Activated T-helper 17 cell treated with anti-CD3 and anti-CD28 coated beads, Interleukin-2, amount 50 U/mL, for 72 hours (primary cell): ENCODE data around the gene NTN3. TPM values are rescaled to one million over a fixed set of nuclear protein-coding genes. Genes with fewer than 3 reads are reported as not detected.

ENCODE experiments used
- ATAC-seq: fragments of 150-1000 bp; cut with Tn5 transposase; replicated peaks from 2 replicates; pipeline ENCODE4 v1.10.0; 2021; ENCODE audit warnings: mild to moderate bottlenecking, moderate library complexity
- H3K27ac Mint-ChIP-seq: one replicate; pipeline ENCODE4 v1.8.0; 2022; ENCODE audit warnings: mixed read lengths
- H3K27me3 Mint-ChIP-seq: one replicate; pipeline ENCODE4 v1.8.0; 2022; ENCODE audit warnings: mixed read lengths
- H3K36me3 Mint-ChIP-seq: one replicate; pipeline ENCODE4 v1.8.0; 2022; ENCODE audit warnings: low read depth, mild to moderate bottlenecking, mixed read lengths
- H3K4me1 Mint-ChIP-seq: one replicate; pipeline ENCODE4 v1.8.0; 2022; ENCODE audit warnings: mixed read lengths
- H3K4me3 Mint-ChIP-seq: one replicate; pipeline ENCODE4 v1.8.0; 2022; ENCODE audit warnings: mild to moderate bottlenecking, mixed read lengths
- H3K9me3 Mint-ChIP-seq: one replicate; pipeline ENCODE4 v1.8.0; 2022; ENCODE audit warnings: mixed read lengths
- total RNA-seq, 2 donors: library from RNA; stranded (reverse); gene quantifications; one replicate each; pipeline ENCODE4 v1.2.3, GENCODE V29; 2022

Gene NTN3
- total RNA-seq, 2 donors from 2014 or later, result 0.21 TPM; not detected in 1

DNA sequence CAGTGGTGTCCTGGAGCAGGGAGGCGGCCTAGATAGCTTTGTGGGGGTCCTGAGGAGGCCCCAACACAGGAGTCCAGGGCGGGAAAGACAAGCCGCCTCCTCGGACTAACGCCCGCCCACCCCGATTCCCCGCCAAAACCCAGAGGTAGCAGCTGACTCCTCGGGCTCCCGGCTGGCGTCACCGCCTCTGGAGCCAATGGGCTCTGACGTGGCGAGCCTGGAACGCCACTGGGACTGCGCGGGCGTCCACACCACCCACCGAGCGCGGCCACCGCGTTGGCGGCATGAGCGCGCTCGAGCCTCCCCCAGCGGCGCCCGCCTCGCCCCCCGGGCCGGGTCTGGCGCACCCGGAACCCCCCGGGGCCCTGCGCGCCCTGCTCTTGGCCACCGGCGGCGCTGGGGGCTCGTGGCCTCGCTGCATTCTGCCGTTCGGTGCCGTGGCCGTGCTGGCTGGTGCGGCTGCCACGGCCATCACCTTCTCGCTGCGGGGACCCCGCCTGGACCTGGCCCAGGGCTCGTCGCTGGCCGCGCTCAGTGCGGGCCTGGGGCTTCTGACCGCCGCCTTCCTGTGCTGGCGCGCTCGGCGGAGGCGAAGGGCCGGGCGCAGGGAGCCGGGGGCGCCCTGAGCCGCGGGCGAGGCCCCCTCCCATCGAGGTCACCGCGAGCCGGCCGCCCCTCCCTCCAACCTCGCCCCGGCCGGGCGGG is 3.4 kb upstream of the NTN3 start:
- Mint-ChIP-seq H3K9me3 (no peaks in the 10 kb centered on the region), H3K36me3 (no peaks in the 10 kb centered on the region), H3K27me3 (peaks cover 11% of the 10 kb centered on the region), H3K27ac (no peak overlapping the region), H3K4me3 (peak overlapping the region; percentile 13), H3K4me1 (peaks cover 5% of the 10 kb centered on the region)
- ATAC-seq, result peak; percentile 58

DNA sequence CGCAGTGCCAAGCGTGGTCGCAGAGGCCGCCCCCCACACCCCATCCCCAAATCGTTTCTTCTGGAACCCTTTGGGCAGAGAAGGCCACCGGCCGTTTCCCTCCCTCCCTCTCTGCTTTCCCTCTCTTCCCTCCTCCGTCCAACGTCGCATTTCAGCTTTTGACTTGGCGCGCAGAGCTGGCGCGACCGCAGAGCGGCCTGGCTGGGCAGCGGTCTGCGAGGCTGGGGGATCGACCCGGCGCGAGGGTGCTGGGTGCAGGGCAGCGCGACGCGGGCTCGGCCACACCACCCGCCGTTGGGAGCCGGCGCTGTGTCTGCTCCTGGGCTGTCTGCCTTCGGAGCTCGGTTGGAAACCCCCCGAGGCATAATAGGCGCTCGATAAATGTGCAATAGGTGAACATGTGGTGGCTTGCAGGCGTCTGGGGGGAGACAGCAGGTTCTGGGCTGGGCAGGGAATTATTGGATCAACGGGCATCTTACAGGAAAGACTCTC is 2.8 kb upstream of the NTN3 start:
- peak; percentile 31 for ATAC-seq
- Mint-ChIP-seq H3K4me1 (peaks cover 5% of the 10 kb centered on the region), H3K36me3 (no peaks in the 10 kb centered on the region), H3K27ac (no peak overlapping the region), H3K9me3 (no peaks in the 10 kb centered on the region), H3K4me3 (peak overlapping the region; percentile 21), H3K27me3 (peaks cover 11% of the 10 kb centered on the region)

DNA sequence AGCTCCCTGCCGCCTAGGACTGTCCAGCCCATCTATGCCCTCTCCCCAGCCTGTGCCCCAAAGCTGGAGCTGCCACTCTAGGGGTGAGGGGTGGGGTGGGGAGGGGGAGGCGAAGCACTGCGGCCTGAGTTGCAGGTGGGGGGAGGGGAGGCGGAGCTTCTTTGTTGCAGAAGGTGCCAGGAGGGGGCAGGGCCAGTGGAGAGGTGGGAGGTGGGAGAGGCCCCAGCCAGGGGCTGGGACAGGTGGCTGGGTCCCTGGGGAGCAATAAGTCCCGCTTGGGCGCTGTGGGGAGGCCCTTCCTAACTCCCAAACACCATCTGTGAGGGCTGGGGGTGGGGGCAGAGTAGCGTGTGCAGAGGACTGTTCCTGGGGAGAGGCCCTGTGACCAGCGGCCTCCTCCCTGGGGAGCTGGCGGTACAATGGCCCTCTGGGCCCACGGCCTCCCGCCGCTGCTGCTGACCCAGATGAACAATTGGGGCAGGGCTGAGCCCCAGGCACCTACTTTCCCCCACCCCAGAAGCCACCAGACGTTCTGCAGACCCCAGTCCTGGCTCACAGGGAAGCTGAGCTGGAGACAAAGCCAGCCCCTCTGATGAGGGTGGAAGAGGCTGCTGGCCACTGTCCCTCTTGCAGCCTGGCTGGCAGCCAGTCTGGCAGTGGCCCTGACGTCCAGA is 2.2 kb upstream of the NTN3 start:
- Mint-ChIP-seq H3K36me3 (no peaks in the 10 kb centered on the region), H3K4me3 (peak overlapping the region; percentile 21), H3K27me3 (peaks cover 11% of the 10 kb centered on the region), H3K9me3 (no peaks in the 10 kb centered on the region), H3K27ac (no peak overlapping the region), H3K4me1 (peaks cover 5% of the 10 kb centered on the region)
- no peak for ATAC-seq

DNA sequence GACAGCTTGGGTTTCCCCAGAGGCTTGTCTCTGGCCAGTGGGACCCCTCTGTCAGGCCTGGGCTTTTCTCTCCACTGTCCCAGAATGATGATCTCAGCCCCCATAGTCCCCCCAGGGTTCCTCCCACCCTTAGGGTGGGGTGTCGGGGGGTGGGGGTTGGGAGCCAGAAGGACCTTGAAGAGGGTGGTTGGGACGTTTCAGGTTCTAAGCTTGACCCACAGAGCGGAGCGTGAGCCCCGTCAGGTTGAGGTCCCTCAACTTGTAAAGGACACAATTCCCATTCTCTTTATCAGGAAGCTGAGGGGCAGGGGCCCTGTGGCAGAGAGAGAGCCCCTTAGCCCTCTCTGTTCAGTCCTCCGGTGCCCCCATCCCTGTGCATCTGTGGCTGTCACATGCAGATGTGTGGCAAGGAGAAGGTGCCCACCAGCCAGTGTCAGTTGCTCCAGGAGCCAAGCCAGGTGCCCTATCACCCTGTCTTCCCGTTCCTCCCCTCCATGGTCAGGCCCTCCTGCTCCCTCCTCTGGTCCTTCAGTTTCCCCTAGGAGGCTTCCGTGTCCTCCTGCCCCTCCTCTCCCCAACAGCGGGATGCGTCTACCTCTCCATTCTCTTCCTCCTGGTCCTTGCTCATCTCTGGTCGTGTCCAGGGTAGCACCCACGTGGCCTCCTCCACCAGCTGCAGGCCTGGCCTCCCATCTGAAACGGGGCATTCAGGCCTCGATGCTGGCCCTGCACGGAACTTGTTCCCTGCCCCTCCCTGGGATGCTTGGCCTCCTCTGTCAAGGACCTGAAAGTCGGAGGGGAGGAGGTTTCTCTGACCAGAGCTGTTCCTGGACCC is 1.5 kb upstream of the NTN3 start:
- Mint-ChIP-seq H3K36me3 (no peaks in the 10 kb centered on the region), H3K27me3 (peaks cover 11% of the 10 kb centered on the region), H3K27ac (no peak overlapping the region), H3K4me3 (peak overlapping the region; percentile 9), H3K9me3 (no peaks in the 10 kb centered on the region), H3K4me1 (peaks cover 5% of the 10 kb centered on the region)
- ATAC-seq, result no peak

DNA sequence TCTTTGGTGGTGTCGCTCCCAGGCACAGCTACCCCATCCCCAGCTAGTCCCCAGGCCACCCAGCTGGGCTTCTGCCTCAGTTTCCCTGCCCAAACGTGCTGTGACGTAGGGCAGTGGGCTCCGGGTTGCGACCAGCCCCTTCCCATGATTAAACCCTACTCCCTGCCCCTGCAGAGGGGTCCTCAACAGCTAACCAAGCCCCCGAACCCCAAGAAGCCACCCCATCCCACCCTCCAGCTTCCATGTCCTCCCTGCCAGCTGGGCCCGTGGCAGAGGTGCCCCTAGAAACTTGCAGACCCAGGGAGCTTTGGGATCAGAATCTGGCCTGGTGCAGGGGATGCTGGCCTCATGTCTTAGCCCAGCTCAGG is 879 bp upstream of the NTN3 start:
- no peak for ATAC-seq
- Mint-ChIP-seq H3K4me1 (peaks cover 5% of the 10 kb centered on the region), H3K36me3 (no peaks in the 10 kb centered on the region), H3K27ac (no peak overlapping the region), H3K9me3 (no peaks in the 10 kb centered on the region), H3K4me3 (peak overlapping the region; percentile 9), H3K27me3 (peaks cover 11% of the 10 kb centered on the region)

DNA sequence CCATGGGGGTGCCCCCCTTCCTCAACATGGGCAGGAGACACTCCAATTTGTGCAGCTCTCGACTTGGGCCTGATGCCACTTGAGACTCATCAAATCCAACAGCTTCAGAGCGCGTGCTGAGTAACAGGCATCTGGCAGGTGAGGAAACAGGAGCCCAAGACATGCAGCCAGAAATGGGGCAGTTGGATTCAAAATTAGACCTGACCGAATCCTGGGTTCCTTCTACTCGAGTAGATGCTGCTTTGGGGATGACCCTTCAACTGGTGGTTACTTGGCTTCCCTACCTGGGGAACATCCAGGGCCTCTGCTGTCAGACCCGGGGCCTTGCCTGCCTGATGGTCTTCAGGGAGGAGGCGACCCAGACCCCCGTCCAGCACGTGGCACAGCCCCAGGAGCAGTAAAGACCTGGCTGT is 488 bp upstream of the NTN3 start:
- no peak for ATAC-seq
- Mint-ChIP-seq H3K4me3 (peak overlapping the region; percentile 9), H3K27ac (no peak overlapping the region), H3K27me3 (peaks cover 11% of the 10 kb centered on the region), H3K36me3 (no peaks in the 10 kb centered on the region), H3K4me1 (peaks cover 5% of the 10 kb centered on the region), H3K9me3 (no peaks in the 10 kb centered on the region)

DNA sequence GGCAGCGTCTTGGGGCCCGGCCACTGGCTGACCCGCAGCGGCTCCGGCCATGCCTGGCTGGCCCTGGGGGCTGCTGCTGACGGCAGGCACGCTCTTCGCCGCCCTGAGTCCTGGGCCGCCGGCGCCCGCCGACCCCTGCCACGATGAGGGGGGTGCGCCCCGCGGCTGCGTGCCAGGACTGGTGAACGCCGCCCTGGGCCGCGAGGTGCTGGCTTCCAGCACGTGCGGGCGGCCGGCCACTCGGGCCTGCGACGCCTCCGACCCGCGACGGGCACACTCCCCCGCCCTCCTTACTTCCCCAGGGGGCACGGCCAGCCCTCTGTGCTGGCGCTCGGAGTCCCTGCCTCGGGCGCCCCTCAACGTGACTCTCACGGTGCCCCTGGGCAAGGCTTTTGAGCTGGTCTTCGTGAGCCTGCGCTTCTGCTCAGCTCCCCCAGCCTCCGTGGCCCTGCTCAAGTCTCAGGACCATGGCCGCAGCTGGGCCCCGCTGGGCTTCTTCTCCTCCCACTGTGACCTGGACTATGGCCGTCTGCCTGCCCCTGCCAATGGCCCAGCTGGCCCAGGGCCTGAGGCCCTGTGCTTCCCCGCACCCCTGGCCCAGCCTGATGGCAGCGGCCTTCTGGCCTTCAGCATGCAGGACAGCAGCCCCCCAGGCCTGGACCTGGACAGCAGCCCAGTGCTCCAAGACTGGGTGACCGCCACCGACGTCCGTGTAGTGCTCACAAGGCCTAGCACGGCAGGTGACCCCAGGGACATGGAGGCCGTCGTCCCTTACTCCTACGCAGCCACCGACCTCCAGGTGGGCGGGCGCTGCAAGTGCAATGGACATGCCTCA is 773 bp downstream of the NTN3 start:
- peaks cover 11% of the 10 kb centered on the region for H3K27me3 Mint-ChIP-seq
- no peaks in the 10 kb centered on the region for H3K9me3 Mint-ChIP-seq

DNA sequence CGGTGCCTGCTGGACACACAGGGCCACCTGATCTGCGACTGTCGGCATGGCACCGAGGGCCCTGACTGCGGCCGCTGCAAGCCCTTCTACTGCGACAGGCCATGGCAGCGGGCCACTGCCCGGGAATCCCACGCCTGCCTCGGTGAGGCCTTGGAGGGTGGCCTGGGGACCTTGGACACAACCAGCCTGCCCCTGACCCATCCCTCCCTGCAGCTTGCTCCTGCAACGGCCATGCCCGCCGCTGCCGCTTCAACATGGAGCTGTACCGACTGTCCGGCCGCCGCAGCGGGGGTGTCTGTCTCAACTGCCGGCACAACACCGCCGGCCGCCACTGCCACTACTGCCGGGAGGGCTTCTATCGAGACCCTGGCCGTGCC is 1.4 kb downstream of the NTN3 start:
- Mint-ChIP-seq H3K9me3 (no peaks in the 10 kb centered on the region), H3K36me3 (no peaks in the 10 kb centered on the region), H3K4me1 (peaks cover 16% of the 10 kb centered on the region), H3K27me3 (peaks cover 11% of the 10 kb centered on the region), H3K27ac (no peak overlapping the region), H3K4me3 (peak overlapping the region; percentile 52)
- no peak for ATAC-seq

More for the DNA sequence above, 773 bp downstream of the NTN3 start:
- Mint-ChIP-seq H3K27ac (no peak overlapping the region), H3K36me3 (no peaks in the 10 kb centered on the region), H3K4me3 (no peak overlapping the region), H3K4me1 (peaks cover 14% of the 10 kb centered on the region)
- ATAC-seq, result no peak

DNA sequence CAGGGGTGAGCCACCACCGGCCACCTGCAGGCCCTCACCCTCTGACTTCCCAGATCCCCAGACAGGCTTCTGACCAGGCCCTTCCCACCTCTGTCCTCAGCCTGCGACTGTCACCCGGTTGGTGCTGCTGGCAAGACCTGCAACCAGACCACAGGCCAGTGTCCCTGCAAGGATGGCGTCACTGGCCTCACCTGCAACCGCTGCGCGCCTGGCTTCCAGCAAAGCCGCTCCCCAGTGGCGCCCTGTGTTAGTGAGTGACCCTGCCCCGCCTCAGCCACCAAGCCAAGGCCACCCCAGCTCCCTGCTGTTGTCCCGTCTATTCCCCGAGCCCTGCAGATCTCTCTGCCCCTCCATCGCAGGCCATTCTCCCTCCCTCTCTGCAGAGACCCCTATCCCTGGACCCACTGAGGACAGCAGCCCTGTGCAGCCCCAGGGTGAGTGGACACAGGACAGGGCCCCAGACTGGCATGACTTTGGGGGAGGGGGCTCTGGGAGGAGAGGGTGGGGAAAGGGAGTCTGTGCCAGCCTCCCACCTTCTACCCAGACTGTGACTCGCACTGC is 1.9 kb downstream of the NTN3 start:
- peaks cover 11% of the 10 kb centered on the region for H3K27me3 Mint-ChIP-seq
- peak overlapping the region; percentile 52 for H3K4me3 Mint-ChIP-seq
- peaks cover 21% of the 10 kb centered on the region for H3K4me1 Mint-ChIP-seq
- H3K27ac Mint-ChIP-seq, result no peak overlapping the region
- no peaks in the 10 kb centered on the region for H3K9me3 Mint-ChIP-seq
- no peak for ATAC-seq
- H3K36me3 Mint-ChIP-seq, result no peaks in the 10 kb centered on the region

DNA sequence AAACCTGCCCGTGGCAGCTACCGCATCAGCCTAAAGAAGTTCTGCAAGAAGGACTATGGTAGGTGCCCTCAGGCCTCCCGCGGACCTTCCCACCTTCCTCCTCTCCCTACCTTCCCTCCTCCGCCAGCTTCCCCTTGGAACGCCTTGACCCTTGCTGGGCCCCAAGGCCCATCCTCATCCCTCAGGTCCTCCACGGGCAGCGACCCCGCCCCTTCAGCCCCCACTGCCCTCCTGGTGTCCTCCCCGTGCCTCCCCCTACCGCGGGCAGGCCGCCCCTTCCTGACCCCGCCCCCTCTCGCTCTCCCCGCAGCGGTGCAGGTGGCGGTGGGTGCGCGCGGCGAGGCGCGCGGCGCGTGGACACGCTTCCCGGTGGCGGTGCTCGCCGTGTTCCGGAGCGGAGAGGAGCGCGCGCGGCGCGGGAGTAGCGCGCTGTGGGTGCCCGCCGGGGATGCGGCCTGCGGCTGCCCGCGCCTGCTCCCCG is 2.4 kb downstream of the NTN3 start:
- Mint-ChIP-seq H3K9me3 (no peaks in the 10 kb centered on the region), H3K27ac (no peak overlapping the region), H3K27me3 (peaks cover 11% of the 10 kb centered on the region), H3K36me3 (no peaks in the 10 kb centered on the region), H3K4me3 (peak overlapping the region; percentile 52), H3K4me1 (peaks cover 21% of the 10 kb centered on the region)
- peak; percentile 1 for ATAC-seq

DNA sequence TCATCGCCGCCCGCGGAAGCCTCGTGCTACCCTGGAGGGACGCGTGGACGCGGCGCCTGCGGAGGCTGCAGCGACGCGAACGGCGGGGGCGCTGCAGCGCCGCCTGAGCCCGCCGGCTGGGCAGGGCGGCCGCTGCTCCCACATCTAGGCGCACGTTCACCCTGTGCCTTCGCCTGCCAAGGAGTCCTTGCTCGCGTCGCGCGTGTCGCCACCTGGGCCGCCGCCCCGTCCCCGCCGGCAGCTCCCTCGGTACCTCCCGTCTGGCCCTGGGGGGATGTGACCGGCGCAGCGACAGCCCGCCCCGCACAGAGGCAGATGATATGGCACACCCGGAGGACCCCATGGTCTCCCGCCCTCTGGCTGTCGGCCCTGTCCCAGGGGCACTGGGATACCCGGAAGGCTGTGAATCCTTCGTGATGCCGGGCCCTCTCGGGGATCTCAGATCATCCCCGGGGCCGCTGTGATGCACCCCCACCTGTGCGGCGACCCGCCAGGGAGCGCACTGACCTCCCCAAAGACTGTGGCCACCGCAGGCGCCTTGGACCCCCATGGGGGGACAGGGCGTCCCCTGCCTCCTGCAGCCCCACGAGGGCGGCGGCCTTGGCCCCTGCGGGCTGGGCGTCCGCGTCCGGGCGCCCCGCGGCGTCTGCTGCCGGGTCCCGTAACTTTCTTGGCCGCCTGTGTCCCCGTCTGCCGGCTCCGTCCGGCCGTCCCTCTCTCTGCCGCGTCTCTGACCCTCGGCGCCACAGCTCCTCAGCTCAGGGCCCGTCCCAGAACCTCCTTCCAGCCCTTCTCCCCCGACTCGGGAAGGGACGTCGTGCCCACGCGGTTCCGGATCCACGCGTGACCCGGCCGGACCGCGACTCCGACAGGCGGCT is 3.1 kb downstream of the NTN3 start:
- peaks cover 21% of the 10 kb centered on the region for H3K4me1 Mint-ChIP-seq
- ATAC-seq, result peak; percentile 68
- H3K9me3 Mint-ChIP-seq, result no peaks in the 10 kb centered on the region
- H3K27me3 Mint-ChIP-seq, result peaks cover 11% of the 10 kb centered on the region
- no peak overlapping the region for H3K27ac Mint-ChIP-seq
- no peaks in the 10 kb centered on the region for H3K36me3 Mint-ChIP-seq
- peak overlapping the region; percentile 41 for H3K4me3 Mint-ChIP-seq

DNA sequence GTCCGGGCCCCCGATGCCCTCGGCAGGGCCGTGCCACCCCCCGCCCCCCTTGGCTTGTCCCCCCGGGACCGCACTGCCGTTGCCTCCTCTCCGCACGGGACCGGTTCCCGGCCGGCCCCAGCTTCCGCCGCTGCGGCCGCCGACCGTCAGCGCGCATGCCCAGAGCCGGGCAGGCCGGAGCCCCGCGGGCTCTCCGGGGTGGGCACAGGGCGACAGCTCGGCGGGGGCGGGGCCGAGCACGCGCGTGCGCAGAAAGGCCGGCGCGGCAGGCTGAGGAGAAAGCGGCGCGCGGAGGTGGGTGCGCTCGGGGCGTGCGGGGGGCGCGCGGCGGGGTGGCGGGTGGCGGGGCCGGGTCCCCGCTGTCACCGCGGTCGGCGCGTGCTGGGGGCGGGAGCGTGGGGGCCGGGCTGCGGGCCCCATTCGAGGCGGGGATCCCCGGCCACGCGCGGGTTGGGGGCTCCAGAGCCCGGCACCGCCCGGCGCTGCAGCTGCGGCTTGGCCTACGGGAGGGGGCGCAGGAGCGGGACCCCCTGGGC is 3.8 kb downstream of the NTN3 start, which contains the start of gene TBC1D24:
TSS of gene TBC1D24 (plus strand) at position 251 of the 536 bp plus-strand sequence. CDS start 21,022 bp downstream, outside the sequence.
- H3K4me1 Mint-ChIP-seq, result peaks cover 18% of the 10 kb centered on the region
- peak within 1 kb of the TSS; percentile 60 for H3K4me3 Mint-ChIP-seq
- H3K27me3 Mint-ChIP-seq, result peaks cover 6% of the 10 kb centered on the region
- H3K9me3 Mint-ChIP-seq, result no peaks in the 10 kb centered on the region
- H3K36me3 Mint-ChIP-seq, result no peaks in the 10 kb centered on the region
- ATAC-seq, result peak; percentile 80
- H3K27ac Mint-ChIP-seq, result no peak within 1 kb of the TSS
